GM19468 (cell line): Measurements from ENCODE around the gene NLGN1.

ENCODE experiments used
- ATAC-seq: cut with Tn5 transposase; IDR thresholded peaks from one replicate; pipeline ENCODE4 v1.9.1; 2021; ENCODE audit warnings: mild to moderate bottlenecking, moderate library complexity, moderate number of reproducible peaks; ENCODE audit not compliant: unreplicated experiment; ENCODE audit errors: extremely low read depth

Gene NLGN1

DNA sequence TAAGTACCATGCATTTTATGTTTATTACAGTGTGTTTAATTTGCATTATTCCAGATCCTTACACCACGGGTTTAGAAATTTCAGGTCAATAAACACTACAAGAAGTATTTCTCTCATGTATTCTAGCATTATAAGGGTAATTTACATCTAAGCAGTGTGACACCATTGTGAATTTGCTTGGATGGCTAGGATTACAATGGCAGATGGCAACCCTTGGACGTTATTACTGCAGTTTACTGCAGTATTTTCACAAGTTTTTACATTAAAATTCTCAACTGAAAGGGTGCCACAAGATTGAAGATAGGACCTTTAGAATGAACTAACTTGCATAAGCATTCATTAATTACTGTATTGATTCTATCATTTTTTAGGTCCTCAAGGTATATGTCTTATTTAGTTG is 538.8 kb downstream of the NLGN1 start:
- ATAC-seq = no peak

DNA sequence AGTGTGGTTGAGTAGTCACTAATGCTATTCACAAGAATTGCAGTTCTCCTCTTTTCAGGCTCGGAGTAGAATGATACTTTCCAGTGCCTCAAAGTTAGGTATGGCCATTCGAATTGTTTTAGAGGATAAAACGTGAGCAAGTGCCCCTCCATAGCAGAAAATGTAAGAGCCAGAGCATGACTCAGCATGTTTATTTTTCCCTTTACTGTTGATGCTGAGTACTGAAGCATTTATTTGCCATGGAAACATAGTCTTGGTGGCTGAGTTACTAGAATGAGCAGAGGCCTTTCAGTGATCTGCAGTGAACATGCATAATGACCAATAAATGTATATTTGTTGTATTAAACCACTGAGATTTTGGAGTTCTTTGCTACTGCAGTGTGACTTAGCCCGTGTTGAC is 540.6 kb downstream of the NLGN1 start:
- no peak for ATAC-seq

- ATAC-seq = no peak
These were observed 541.1 kb downstream of the NLGN1 start for GRCh38 chr3:173938616-173939015.

DNA sequence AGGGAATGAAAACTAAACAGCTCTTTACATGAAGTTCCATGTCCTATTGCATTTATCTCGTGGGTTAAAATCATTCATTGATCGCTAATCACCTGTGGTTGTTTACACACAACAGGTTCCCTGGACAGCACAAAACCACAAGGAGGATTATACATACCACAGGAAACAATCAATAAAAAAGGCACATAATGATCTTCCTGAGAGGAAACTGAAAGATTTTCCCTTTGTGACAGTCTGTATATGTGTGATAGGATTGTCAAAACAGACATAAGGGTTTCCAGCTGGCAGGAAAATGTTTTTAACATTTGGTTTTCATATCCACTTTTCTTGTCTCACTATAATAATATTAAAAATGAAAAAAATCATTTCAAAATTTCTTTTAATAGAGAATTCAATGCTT is 541.8 kb downstream of the NLGN1 start:
- ATAC-seq = no peak

- ATAC-seq = no peak
These were observed 545.7 kb downstream of the NLGN1 start for GRCh38 chr3:173943264-173943663.

DNA sequence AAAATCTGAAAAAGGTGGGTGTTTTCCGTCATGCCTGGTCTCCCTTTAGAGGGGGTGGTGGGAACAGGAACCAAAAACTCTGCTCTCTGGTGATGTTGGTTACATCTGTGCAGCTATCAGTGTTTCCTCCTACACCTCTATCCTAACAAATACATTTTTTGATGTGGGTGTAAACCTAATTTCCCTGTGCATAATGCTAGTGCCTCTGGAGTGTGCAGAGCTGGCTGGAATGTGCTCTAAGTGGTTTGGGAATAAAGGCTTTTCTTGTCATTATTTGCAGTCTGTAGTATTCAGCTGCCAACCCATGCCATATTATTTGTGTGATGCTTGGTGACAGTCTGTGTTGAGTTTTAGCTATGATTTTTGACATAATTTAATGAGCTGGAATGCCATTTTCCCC is 547.6 kb downstream of the NLGN1 start:
- no peak for ATAC-seq

DNA sequence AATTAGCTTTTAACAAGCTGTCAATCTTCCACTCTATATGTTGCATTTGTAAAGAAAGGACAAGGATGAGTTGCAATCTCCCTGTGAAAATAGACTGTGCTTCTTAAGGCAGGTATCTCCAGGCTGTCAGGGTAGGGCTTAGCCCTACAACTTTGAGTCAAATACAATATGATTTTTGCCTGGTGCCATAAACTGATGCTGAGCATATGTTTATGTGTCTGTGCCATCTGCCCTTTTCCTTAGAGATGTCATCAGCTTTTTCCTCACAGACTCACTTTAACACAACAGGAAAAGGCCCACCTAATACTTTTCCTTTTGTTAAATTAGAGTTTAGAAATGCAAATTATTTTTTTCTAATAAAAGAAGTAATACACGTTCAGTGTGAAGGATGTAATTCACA is 548.3 kb downstream of the NLGN1 start:
- no peak for ATAC-seq

DNA sequence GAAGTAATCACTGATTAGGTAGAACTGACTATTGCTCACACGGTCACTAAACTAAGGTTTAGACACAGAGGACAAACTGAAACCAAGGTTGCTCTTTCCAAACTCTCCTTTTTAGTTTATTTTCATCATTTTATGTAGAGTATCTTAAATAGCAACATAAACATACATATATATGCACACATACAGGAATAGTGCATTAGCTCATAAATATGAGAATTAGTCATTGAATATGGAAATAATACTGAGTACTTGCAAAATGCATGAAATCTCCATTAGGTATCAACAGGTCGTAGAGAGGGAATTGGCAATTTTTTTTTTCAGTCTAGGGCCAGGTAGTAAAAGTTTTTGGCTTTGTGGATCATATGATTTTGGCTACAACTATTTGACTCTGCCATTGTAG is 557.1 kb downstream of the NLGN1 start:
- no peak for ATAC-seq

DNA sequence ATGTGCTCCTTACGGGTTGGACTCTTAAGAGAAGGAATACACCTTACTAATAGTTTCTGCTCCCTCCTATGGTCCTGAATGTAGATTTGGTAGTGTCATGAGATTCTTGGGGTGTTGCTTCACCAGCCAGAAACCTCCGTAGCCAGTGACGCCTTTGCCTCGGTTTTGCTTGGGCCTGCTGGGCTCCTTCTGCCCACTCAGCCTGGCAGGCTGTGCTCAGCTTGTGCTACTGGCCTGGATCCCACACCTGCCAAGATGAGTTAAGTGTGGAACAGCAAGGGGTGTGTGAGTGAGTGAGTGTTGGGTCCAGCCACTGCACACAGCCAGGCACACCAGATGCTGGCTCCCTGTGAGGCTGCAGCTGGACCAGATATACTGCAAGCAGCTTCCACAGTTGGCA is 560.1 kb downstream of the NLGN1 start:
- ATAC-seq = no peak

GRCh38 chr3:173958805-173959204 is 561.3 kb downstream of the NLGN1 start:
- ATAC-seq = no peak

GRCh38 chr3:173970281-173970680 is 572.7 kb downstream of the NLGN1 start:
- ATAC-seq = no peak

- ATAC-seq = no peak
These were observed 578.7 kb downstream of the NLGN1 start for GRCh38 chr3:173976281-173976680.

DNA sequence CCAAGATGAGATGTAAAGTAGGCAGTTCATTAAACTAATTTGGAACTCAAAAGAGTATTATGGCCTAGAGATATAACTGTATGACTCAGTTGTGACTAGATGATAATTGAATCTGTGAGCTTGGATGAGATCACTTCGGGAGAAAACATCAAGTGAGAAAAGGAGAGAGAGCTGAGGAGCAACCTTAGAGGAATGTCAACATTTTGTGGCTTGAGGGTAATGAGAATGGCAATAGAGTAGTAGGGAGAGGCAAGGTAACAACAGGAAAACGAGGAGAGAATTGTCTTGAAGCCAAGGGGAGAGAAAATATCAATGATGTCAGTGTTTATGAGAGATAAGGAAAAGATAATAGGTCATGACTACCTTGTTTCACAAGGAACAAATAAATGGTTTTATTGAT is 580.2 kb downstream of the NLGN1 start:
- ATAC-seq = no peak

DNA sequence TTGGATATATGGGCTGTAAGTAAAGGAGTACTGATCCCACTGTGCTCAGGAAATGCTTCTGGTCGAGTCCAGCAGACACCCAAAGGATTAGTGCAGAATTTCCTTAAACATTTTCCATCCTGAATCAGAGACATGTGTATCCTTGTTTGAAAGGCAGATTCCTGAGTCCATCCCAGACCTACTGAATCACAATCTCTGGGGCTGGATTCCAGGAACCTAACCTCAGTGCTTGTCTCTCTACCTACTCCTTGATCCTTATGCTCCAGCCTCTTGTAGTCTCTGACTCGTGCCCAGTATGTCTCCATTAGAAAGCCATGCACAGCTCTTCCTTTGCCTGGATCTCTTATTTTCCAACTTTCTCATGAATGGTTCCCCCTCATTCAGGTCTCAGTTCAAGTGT is 585.8 kb downstream of the NLGN1 start:
- ATAC-seq = no peak

DNA sequence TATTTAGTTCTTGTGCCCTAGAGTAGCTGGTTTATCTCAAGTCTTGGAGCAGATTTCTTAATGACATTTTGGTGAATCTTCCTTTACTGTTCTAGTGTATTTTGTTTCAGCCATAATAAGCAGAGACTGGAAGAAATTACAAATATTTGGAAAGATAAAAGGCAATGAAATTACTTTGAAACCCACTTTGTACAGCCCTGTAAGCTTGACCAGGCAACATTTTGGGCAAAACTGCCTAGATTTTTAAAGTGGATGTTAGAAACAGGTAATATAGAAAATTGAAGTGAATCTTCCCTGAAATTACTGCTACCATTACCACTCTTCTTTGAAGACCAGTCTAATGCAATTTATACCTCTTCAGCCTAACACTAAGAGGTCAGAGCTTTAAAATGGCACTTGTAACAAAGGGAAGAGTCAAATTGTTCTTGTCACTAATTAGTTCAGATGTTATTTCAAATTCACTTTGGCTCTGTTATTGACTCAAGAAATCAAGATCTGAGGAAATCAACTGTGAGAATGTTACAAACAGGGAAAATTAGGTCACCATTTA is 589.4 kb downstream of the NLGN1 start:
- no peak for ATAC-seq

GRCh38 chr3:173988909-173989308 is 591.4 kb downstream of the NLGN1 start:
- no peak for ATAC-seq

GRCh38 chr3:173992416-173992815 is 594.9 kb downstream of the NLGN1 start:
- no peak for ATAC-seq

GRCh38 chr3:173993299-173993698 is 595.8 kb downstream of the NLGN1 start:
- ATAC-seq = no peak

DNA sequence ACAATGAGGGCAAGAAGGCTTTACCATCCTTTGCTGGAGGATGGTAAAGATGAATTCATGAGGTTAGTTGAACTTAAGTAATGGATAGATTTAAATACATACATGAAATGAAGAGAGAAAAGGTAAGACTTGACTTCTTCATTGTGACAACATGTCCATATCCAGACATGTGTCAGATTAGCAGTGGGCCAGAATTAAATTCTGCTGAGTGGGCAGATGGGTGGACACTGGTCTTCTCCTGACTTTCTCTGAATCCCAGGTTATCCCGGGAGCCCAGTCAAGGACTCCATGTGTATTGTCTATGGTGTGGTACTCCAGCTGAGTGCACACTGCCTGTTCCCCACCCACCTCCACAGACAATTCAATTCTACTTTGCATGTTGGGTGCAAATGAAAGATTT is 603.1 kb downstream of the NLGN1 start:
- no peak for ATAC-seq

- ATAC-seq = no peak
These were observed 605.0 kb downstream of the NLGN1 start for GRCh38 chr3:174002543-174002942.

DNA sequence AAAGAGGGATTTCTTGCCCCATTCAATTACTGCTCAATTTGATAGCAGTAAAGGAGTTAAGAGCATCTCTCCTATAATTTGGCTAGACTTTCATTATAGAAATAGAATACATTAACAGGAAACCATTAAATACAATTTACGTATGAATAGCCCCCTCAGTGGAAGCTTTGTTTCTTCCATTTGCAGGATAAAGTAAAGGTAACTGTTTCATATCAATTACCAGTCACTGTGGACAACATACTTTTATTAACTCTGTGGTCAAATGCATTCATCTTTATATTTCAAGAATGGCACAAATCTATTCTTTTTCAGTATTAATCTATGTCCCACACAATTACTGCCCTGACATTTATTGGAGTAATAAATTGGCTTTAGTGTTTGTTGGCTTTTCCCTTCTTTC is 613.4 kb downstream of the NLGN1 start:
- ATAC-seq = no peak

DNA sequence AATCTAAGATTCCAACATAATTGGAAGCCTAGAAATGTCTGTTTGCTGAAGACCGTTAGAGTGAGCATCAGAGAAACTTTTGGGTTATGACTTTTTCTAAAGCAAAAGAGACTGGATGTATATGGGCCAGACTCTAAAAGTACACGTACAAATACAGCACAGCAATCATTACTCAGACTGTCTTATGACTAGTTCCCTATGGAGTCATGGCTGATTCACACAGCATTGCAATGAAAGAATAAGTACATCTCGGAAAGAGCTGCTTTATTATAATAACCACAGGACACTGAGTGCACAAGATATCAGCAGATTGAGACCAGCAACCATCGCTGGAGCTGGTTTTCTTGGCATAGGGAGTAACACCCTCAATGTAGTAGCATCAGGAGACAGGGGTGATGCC is 618.6 kb downstream of the NLGN1 start:
- no peak for ATAC-seq

DNA sequence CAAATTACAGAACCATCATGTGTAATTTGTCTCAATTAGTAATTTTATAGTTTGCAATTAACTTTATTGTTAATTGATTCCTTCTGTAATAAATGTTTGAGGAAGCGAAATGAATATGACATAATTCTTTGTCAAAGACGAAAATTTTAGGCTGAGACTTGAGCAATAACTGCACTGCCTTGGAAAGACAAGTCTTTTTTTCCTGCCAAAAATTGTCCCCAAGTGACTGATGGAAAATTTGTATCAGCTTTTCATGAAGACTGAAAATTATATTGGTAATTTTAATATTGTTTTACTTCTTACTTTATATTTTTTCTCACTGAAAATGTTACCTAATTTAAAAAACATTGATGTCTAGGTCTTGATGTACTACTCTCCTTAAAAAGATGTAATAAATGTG is 622.6 kb downstream of the NLGN1 start:
- no peak for ATAC-seq
